Peyer's patch (tissue), 4 donors: ENCODE results near the gene SPINK7.

Source experiments
- POLR2A ChIP-seq, 2 donors: fragments of 450-650 bp; IDR thresholded peaks; one replicate each; pipeline ENCODE4 v1.5.1; 2017; ENCODE audit warnings: antibody characterized with exemption in 2 of 2, mild to moderate bottlenecking in 2 of 2, moderate library complexity in 2 of 2
- TF ChIP-seq, protein P1 (sequence below), 6 experiments: fragments of 450-650 bp in 4 of 6; fragments of 200-600 bp in 2 of 6; sonication (generic) in 1 of 6; IDR thresholded peaks; one replicate each; pipeline ENCODE4 v1.5.1; 2017 to 2019; ENCODE audit warnings: antibody characterized with exemption in 6 of 6, mild to moderate bottlenecking in 3 of 6, moderate library complexity in 1 of 6

DNA sequence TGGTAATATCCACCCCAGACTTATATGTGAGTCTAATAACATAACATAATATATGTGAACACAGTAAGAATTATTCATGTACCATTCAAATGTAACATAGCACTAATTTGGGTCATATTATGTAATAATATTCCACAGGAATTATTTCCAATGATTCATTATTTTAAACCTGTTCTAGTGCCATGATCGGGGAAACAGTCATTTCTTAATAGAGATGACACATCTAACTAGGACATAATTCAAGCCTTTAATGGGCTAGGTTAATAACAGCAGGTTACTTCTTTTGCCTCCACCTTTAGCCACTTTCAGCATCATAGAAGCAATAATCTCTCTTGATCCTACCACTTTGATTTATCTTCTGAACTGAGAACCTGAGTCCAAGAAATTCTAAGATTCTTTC, 35.5 kb downstream of the SPINK7 start:
- TF ChIP-seq, protein P1, sequence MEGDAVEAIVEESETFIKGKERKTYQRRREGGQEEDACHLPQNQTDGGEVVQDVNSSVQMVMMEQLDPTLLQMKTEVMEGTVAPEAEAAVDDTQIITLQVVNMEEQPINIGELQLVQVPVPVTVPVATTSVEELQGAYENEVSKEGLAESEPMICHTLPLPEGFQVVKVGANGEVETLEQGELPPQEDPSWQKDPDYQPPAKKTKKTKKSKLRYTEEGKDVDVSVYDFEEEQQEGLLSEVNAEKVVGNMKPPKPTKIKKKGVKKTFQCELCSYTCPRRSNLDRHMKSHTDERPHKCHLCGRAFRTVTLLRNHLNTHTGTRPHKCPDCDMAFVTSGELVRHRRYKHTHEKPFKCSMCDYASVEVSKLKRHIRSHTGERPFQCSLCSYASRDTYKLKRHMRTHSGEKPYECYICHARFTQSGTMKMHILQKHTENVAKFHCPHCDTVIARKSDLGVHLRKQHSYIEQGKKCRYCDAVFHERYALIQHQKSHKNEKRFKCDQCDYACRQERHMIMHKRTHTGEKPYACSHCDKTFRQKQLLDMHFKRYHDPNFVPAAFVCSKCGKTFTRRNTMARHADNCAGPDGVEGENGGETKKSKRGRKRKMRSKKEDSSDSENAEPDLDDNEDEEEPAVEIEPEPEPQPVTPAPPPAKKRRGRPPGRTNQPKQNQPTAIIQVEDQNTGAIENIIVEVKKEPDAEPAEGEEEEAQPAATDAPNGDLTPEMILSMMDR (IDR thresholded peaks at IDR 0.05): no peak
- no peak for TF ChIP-seq POLR2A (IDR thresholded peaks at IDR 0.05)
